K562 (cell line): ENCODE data around the gene PHF10. TPM values are rescaled to one million over a fixed set of nuclear protein-coding genes. Genes with fewer than 3 reads are reported as not detected.
A peak's percentile ranks its signal among the peaks of the same experiment; 100 is the strongest.

Source experiments
- ASH1L ChIP-seq: fragments of 450-650 bp; IDR thresholded peaks from 2 replicates; pipeline ENCODE4 v1.6.1; 2018; ENCODE audit warnings: borderline replicate concordance, mild to moderate bottlenecking, low read depth; ENCODE audit not compliant: partially characterized antibody
- BCL6 ChIP-seq: fragments of 250-450 bp; sonication (Bioruptor Pico); IDR thresholded peaks from 2 replicates; pipeline ENCODE4 v1.4.0; 2020
- CBX8 ChIP-seq: fragments of 200-600 bp; sonication (generic); IDR thresholded peaks from 2 replicates; pipeline ENCODE4 v1.6.1; 2012; ENCODE audit warnings: borderline replicate concordance, mixed run types, low read depth, mild to moderate bottlenecking, moderate library complexity, mixed read lengths, low read length, control low read depth, inconsistent platforms; ENCODE audit not compliant: poor library complexity, severe bottlenecking; ENCODE audit errors: extremely low read depth
- E2F1 ChIP-seq: sonication (generic); formaldehyde crosslinking; IDR thresholded peaks from 2 replicates; pipeline ENCODE4 v1.8.1; 2023; ENCODE audit warnings: mild to moderate bottlenecking, missing genetic modification reagents, moderate library complexity
- ELK3 ChIP-seq: fragments of 450-650 bp; formaldehyde crosslinking; IDR thresholded peaks from 2 replicates; pipeline ENCODE4 v1.4.0; 2020; ENCODE audit warnings: mild to moderate bottlenecking
- ESRRA ChIP-seq: fragments of 450-650 bp; IDR thresholded peaks from 2 replicates; pipeline ENCODE4 v1.6.1; 2014; ENCODE audit warnings: low read depth, mild to moderate bottlenecking, moderate library complexity, borderline replicate concordance
- FOXP1 ChIP-seq: sonication (generic); formaldehyde crosslinking; IDR thresholded peaks from 2 replicates; pipeline ENCODE4 v1.8.0; 2022; ENCODE audit warnings: mild to moderate bottlenecking, missing genetic modification reagents
- HMG20B ChIP-seq: fragments of 250-450 bp; sonication (Bioruptor Pico); IDR thresholded peaks from 2 replicates; pipeline ENCODE4 v1.5.0; 2021; ENCODE audit warnings: mild to moderate bottlenecking
- KAT7 ChIP-seq: sonication (generic); formaldehyde crosslinking; IDR thresholded peaks from 2 replicates; pipeline ENCODE4 v1.8.0; 2022; ENCODE audit warnings: missing genetic modification reagents, mild to moderate bottlenecking, borderline replicate concordance
- KDM2B ChIP-seq: fragments of 250-450 bp; sonication (Bioruptor Pico); IDR thresholded peaks from 2 replicates; pipeline ENCODE4 v1.8.0; 2021; ENCODE audit warnings: mild to moderate bottlenecking, moderate library complexity
- KLF10 ChIP-seq: fragments of 250-450 bp; sonication (Bioruptor Pico); IDR thresholded peaks from 2 replicates; pipeline ENCODE4 v1.6.1; 2021; ENCODE audit warnings: matching md5 sums
- L3MBTL2 ChIP-seq: fragments of 450-650 bp; IDR thresholded peaks from 2 replicates; pipeline ENCODE4 v1.6.1; 2016; ENCODE audit warnings: mild to moderate bottlenecking, moderate library complexity
- MLLT1 ChIP-seq, 2 experiments: fragments of 450-650 bp; IDR thresholded peaks; 2 replicates each; pipeline ENCODE4 v1.6.1; 2016
- MXI1 ChIP-seq: IDR thresholded peaks from 2 replicates; pipeline ENCODE4 v1.6.1; 2011; ENCODE audit warnings: low read depth, mild to moderate bottlenecking, improper control_type of control experiment, low read length
- NELFE ChIP-seq: IDR thresholded peaks from 2 replicates; pipeline ENCODE4 v1.6.1; 2011; ENCODE audit warnings: mild to moderate bottlenecking; ENCODE audit not compliant: insufficient read depth, insufficient read length
- RBM25 ChIP-seq: fragments of 200-400 bp; formaldehyde crosslinking; IDR thresholded peaks from 2 replicates; pipeline ENCODE4 v1.6.1; 2018; ENCODE audit warnings: low read length, low read depth, moderate library complexity; ENCODE audit not compliant: severe bottlenecking
- SNAPC5 ChIP-seq: fragments of 250-450 bp; sonication (Bioruptor Pico); IDR thresholded peaks from 2 replicates; pipeline ENCODE4 v1.8.0; 2021; ENCODE audit warnings: moderate library complexity, mild to moderate bottlenecking, inconsistent platforms
- SNRNP70 ChIP-seq: fragments of 200-400 bp; formaldehyde crosslinking; optimal IDR thresholded peaks from 2 replicates; pipeline ENCODE3; 2017; ENCODE audit warnings: low read depth, low read length
- THRAP3 ChIP-seq: fragments of 450-650 bp; IDR thresholded peaks from 2 replicates; pipeline ENCODE4 v1.6.1; 2016; ENCODE audit warnings: mild to moderate bottlenecking, inconsistent platforms, borderline replicate concordance
- TSC22D4 ChIP-seq: fragments of 450-650 bp; IDR thresholded peaks from 2 replicates; pipeline ENCODE4 v1.6.1; 2016; ENCODE audit warnings: missing genetic modification characterization, missing biosample characterization, control low read depth
- U2AF1 ChIP-seq: fragments of 200-400 bp; formaldehyde crosslinking; optimal IDR thresholded peaks from 2 replicates; pipeline ENCODE3; 2017; ENCODE audit warnings: mild to moderate bottlenecking, low read depth, low read length, moderate library complexity
- USF1 ChIP-seq: sonication (generic); formaldehyde crosslinking; IDR thresholded peaks from 2 replicates; pipeline ENCODE4 v1.9.0; 2022; ENCODE audit warnings: mild to moderate bottlenecking, missing genetic modification reagents
- ZNF324 ChIP-seq: fragments of 250-450 bp; sonication (Bioruptor Pico); IDR thresholded peaks from 2 replicates; pipeline ENCODE4 v1.4.0; 2020; ENCODE audit warnings: mild to moderate bottlenecking
- ZNF561 ChIP-seq: fragments of 450-650 bp; formaldehyde crosslinking; conservative IDR thresholded peaks from 2 replicates; pipeline ENCODE4 v1.4.0; 2020; ENCODE audit warnings: mild to moderate bottlenecking, moderate library complexity
- polyA plus RNA-seq, 8 experiments: library from polyadenylated mRNA; depleted of rRNA in 4 of 8; stranded (reverse) in 5 of 8; unstranded in 3 of 8; fragments of >200 nt; fragmentation: Nextera tagmentation in 2 of 8; fragmentation: Illumina TruSeq in 1 of 8; extraction: Ambion mirVana in 2 of 8; extraction: Trizol in 1 of 8; gene quantifications; 2 replicates each; pipeline versions ENCODE4 v1.2.1 to v1.2.3, GENCODE V29; 2011 to 2014; ENCODE audit warnings: inconsistent platforms in 1 of 8, missing spikeins in 1 of 8
- total RNA-seq, 7 experiments: library from RNA; depleted of rRNA in 6 of 7; stranded (reverse); fragments of >200 nt in 6 of 7; fragmentation: Illumina TruSeq in 2 of 7; extraction: Trizol in 2 of 7; gene quantifications; 2 replicates each; pipeline versions ENCODE4 v1.2.1 to v1.2.3, GENCODE V29; 2011 to 2021; ENCODE audit warnings: low replicate concordance in 1 of 7

PHF10 gene
- total and polyA plus RNA-seq, 9 of the 15 experiments (the other 6 are each of a cell fraction or from before 2014, with no cell fraction given) = 23.9 to 88.9 (median 46.0) TPM

GRCh38 chr6:169701954-169702839 is 22.1 kb downstream of the PHF10 start, which contains the start of the genes C6orf120 and WDR27 (continued):
- TF ChIP-seq THRAP3 (no peak), TSC22D4 (no peak), KLF10 (no peak), MLLT1 (IDR thresholded peaks at IDR 0.05) (peak; percentile 28 to 51; a peak in 2 of 4 replicates), USF1 (CRISPR knock-in tag) (peak; percentile 57; the same call in 1 of the 2 replicates), L3MBTL2 (no peak; the same call in none of the 2 replicates), RBM25 (peak; percentile 95), U2AF1 (peak; percentile 81), HMG20B (peak; percentile 38; the same call in 1 of the 2 replicates), ZNF561 (CRISPR knock-in tag) (no peak), SNAPC5 (no peak), KDM2B (CRISPR knock-in tag) (0 out of 2 replicates have a peak, but pooled peaks have one; percentile 14), ASH1L (no peak), ESRRA (0 out of 2 replicates have a peak, but pooled peaks have one; percentile 17), ZNF324 (CRISPR knock-in tag) (no peak), MXI1 (peak; percentile 95), ELK3 (CRISPR knock-in tag) (no peak), BCL6 (CRISPR knock-in tag) (no peak), E2F1 (CRISPR knock-in tag) (peak; percentile 81), NELFE (no peak), FOXP1 (CRISPR knock-in tag) (peak; percentile 13; the same call in 1 of the 2 replicates), CBX8 (no peak), KAT7 (CRISPR knock-in tag) (peak; percentile 88), SNRNP70 (no peak)
